Liver (tissue), 9 donors: ENCODE results near the gene MARK1. TPM values are rescaled to one million over a fixed set of nuclear protein-coding genes. Genes with fewer than 3 reads are reported as not detected.

Experiments used
- DNase-seq: peaks from one replicate; pipeline ENCODE4 v3.0.0-alpha.2; 2017; ENCODE audit warnings: low spot score
- H3K27ac ChIP-seq, 2 donors: one replicate each; pipeline ENCODE4 v1.7.0; 2013; ENCODE audit warnings: inconsistent platforms in 2 of 2, low read length in 2 of 2, control low read depth in 1 of 2, low read depth in 1 of 2, mild to moderate bottlenecking in 1 of 2
- H3K27me3 ChIP-seq, 4 donors: one replicate each; pipeline versions ENCODE4 v1.6.1 to v1.7.0; 2013; ENCODE audit warnings: low read length in 3 of 4, inconsistent platforms in 1 of 4, mild to moderate bottlenecking in 1 of 4, moderate library complexity in 1 of 4; ENCODE audit not compliant: control insufficient read depth in 4 of 4, insufficient read depth in 4 of 4
- H3K36me3 ChIP-seq, 4 donors: one replicate each; pipeline versions ENCODE4 v1.6.1 to v1.7.0; 2013; ENCODE audit warnings: low read length in 3 of 4, mild to moderate bottlenecking in 3 of 4, low read depth in 1 of 4, moderate library complexity in 1 of 4; ENCODE audit not compliant: control insufficient read depth in 4 of 4, insufficient read depth in 3 of 4
- H3K4me1 ChIP-seq, 4 donors: one replicate each; pipeline versions ENCODE4 v1.6.1 to v1.7.0; 2013; ENCODE audit warnings: low read length in 3 of 4, mild to moderate bottlenecking in 3 of 4, moderate library complexity in 1 of 4; ENCODE audit not compliant: control insufficient read depth in 4 of 4, insufficient read depth in 4 of 4
- H3K4me3 ChIP-seq, 3 donors: one replicate each; pipeline versions ENCODE4 v1.6.1 to v1.7.0; 2013; ENCODE audit warnings: low read length in 3 of 3, control low read depth in 1 of 3, low read depth in 1 of 3, mild to moderate bottlenecking in 1 of 3
- H3K9ac ChIP-seq, 2 donors: one replicate each; pipeline ENCODE4 v1.7.0; 2013; ENCODE audit warnings: low read length in 2 of 2, mild to moderate bottlenecking in 2 of 2, moderate library complexity in 2 of 2, control low read depth in 1 of 2, low read depth in 1 of 2
- H3K9me3 ChIP-seq, 4 donors: one replicate each; pipeline versions ENCODE4 v1.6.1 to v1.7.0; 2013; ENCODE audit warnings: low read length in 3 of 4; ENCODE audit not compliant: control insufficient read depth in 4 of 4
- ATF3 ChIP-seq: IDR thresholded peaks from 2 replicates; pipeline ENCODE4 v1.6.1; 2016; ENCODE audit warnings: antibody characterized with exemption
- CTCF ChIP-seq: fragments of 150-350 bp; IDR thresholded peaks from 2 replicates; pipeline ENCODE4 v1.5.1; 2017; ENCODE audit warnings: improper control_type of control experiment, low read depth, low read length; ENCODE audit not compliant: missing input control
- EGR1 ChIP-seq, 2 donors: IDR thresholded peaks; 2 replicates each; pipeline ENCODE4 v1.6.1; 2016 to 2018; ENCODE audit warnings: antibody characterized with exemption in 2 of 2, low read depth in 2 of 2
- FOXA1 ChIP-seq: IDR thresholded peaks from 2 replicates; pipeline ENCODE4 v1.6.1; 2016; ENCODE audit warnings: antibody characterized with exemption
- FOXA2 ChIP-seq: IDR thresholded peaks from 2 replicates; pipeline ENCODE4 v1.6.1; 2016; ENCODE audit warnings: antibody characterized with exemption
- GABPA ChIP-seq, 2 donors: IDR thresholded peaks in 1 of 2; conservative IDR thresholded peaks in 1 of 2; 2 replicates each; pipeline ENCODE4 v1.6.1; 2016; ENCODE audit warnings: antibody characterized with exemption in 2 of 2, mild to moderate bottlenecking in 1 of 2, moderate library complexity in 1 of 2
- HNF4A ChIP-seq, 2 donors: conservative IDR thresholded peaks; 2 replicates each; pipeline ENCODE4 v1.6.1; 2016; ENCODE audit warnings: antibody characterized with exemption in 2 of 2, mild to moderate bottlenecking in 2 of 2
- HNF4G ChIP-seq: IDR thresholded peaks from 2 replicates; pipeline ENCODE4 v1.6.1; 2016; ENCODE audit warnings: antibody characterized with exemption
- JUND ChIP-seq, 2 donors: IDR thresholded peaks; 2 replicates each; pipeline ENCODE4 v1.6.1; 2016; ENCODE audit warnings: antibody characterized with exemption in 2 of 2
- MAX ChIP-seq: IDR thresholded peaks from 2 replicates; pipeline ENCODE4 v1.6.1; 2016; ENCODE audit warnings: antibody characterized with exemption
- NR2F2 ChIP-seq: IDR thresholded peaks from 2 replicates; pipeline ENCODE4 v1.6.1; 2016; ENCODE audit warnings: antibody characterized with exemption
- RAD21 ChIP-seq, 2 donors: IDR thresholded peaks; 2 replicates each; pipeline ENCODE4 v1.6.1; 2016; ENCODE audit warnings: antibody characterized with exemption in 2 of 2, mild to moderate bottlenecking in 2 of 2
- REST ChIP-seq: IDR thresholded peaks from 2 replicates; pipeline ENCODE4 v1.6.1; 2016; ENCODE audit warnings: antibody characterized with exemption, mild to moderate bottlenecking
- RXRA ChIP-seq, 2 donors: IDR thresholded peaks; 2 replicates each; pipeline ENCODE4 v1.6.1; 2017 to 2018; ENCODE audit warnings: antibody characterized with exemption in 2 of 2, mild to moderate bottlenecking in 1 of 2
- SP1 ChIP-seq: IDR thresholded peaks from 2 replicates; pipeline ENCODE4 v1.6.1; 2018; ENCODE audit warnings: antibody characterized with exemption, mild to moderate bottlenecking
- TAF1 ChIP-seq: conservative IDR thresholded peaks from 2 replicates; pipeline ENCODE4 v1.6.1; 2016; ENCODE audit warnings: antibody characterized with exemption, mild to moderate bottlenecking
- YY1 ChIP-seq: IDR thresholded peaks from 2 replicates; pipeline ENCODE4 v1.6.1; 2016; ENCODE audit warnings: antibody characterized with exemption, mild to moderate bottlenecking
- ZBTB33 ChIP-seq: IDR thresholded peaks from 2 replicates; pipeline ENCODE4 v1.6.1; 2016; ENCODE audit warnings: antibody characterized with exemption
- WGBS: extraction: QIAGEN DNeasy Blood & Tissue Kit; methylation state at CpG from one replicate; pipeline ENCODE4 v1.1.7; 2013; 5-methylcytosine and 5-hydroxymethylcytosine counted together
- polyA plus RNA-seq, 2 donors: library from polyadenylated mRNA; stranded (reverse) in 1 of 2; unstranded in 1 of 2; fragments of 200-250 nt in 1 of 2; fragments of >200 nt in 1 of 2; fragmentation: Nextera tagmentation in 1 of 2; extraction: Ambion mirVana in 1 of 2; gene quantifications; one replicate each; pipeline versions ENCODE4 v1.2.1 to v1.2.3, GENCODE V29; 2013 to 2015
- total RNA-seq, 2 donors: library from RNA; depleted of rRNA; stranded (reverse); fragments of >200 nt; gene quantifications; one replicate each; pipeline ENCODE4 v1.2.3, GENCODE V29; 2014
- donor health status: healthy.
- donor health status: healthy.
- donor health status: healthy.
- donor health status: healthy.
- donor health status: healthy.

The MARK1 gene
- total and polyA plus RNA-seq, 4 donors, result 0.10 to 0.59 (median 0.25) TPM

- WGBS, result 72% methylated on average over 4 of the region's 4 CpGs
- Histone ChIP-seq H3K4me3 (no peak overlapping the region), H3K9me3 (no peaks in the 10 kb centered on the region), H3K9ac (no peak overlapping the region), H3K4me1 (no peaks in the 10 kb centered on the region), H3K36me3 (no peaks in the 10 kb centered on the region), H3K27me3 (peaks cover 0 to 3% (median 0%) of the 10 kb centered on the region in 4 donors), H3K27ac (no peak overlapping the region)
- no peak for DNase-seq
- TF ChIP-seq EGR1 (IDR thresholded peaks at IDR 0.05; ENCODE audit: low read depth in 2 of 2) (no peak), ZBTB33 (no peak), SP1 (no peak), CTCF (no peak), GABPA (IDR thresholded peaks at IDR 0.05 in 1 of 2, conservative IDR thresholded peaks at IDR 0.05 in 1 of 2) (no peak), MAX (no peak), FOXA1 (no peak), REST (no peak), TAF1 (no peak), ATF3 (no peak), FOXA2 (no peak), HNF4G (no peak), JUND (IDR thresholded peaks at IDR 0.05) (no peak), NR2F2 (no peak), HNF4A (conservative IDR thresholded peaks at IDR 0.05) (no peak), RXRA (IDR thresholded peaks at IDR 0.05) (no peak), YY1 (no peak), RAD21 (IDR thresholded peaks at IDR 0.05) (no peak)
These were observed 103.4 kb downstream of the MARK1 start for GRCh38 chr1:220631238-220631815.
